Mucosa of rectum (tissue), 2 donors: ENCODE measurements around the gene ACSS1.
A peak's percentile ranks its signal among the peaks of the same experiment; 100 is the strongest.

Experiments used
- H3K27ac ChIP-seq, 2 donors: one replicate each; pipeline ENCODE4 v1.7.0; 2013; ENCODE audit warnings: inconsistent platforms in 2 of 2, low read depth in 2 of 2, low read length in 2 of 2
- H3K27me3 ChIP-seq, 2 donors: one replicate each; pipeline ENCODE4 v1.7.0; 2013; ENCODE audit warnings: low read length in 2 of 2; ENCODE audit not compliant: control insufficient read depth in 2 of 2, insufficient read depth in 2 of 2
- H3K36me3 ChIP-seq, 2 donors: one replicate each; pipeline ENCODE4 v1.7.0; 2013; ENCODE audit warnings: low read length in 2 of 2; ENCODE audit not compliant: control insufficient read depth in 2 of 2, insufficient read depth in 2 of 2
- H3K4me1 ChIP-seq, 2 donors: one replicate each; pipeline ENCODE4 v1.7.0; 2013; ENCODE audit warnings: low read length in 2 of 2, mild to moderate bottlenecking in 1 of 2; ENCODE audit not compliant: control insufficient read depth in 2 of 2, insufficient read depth in 2 of 2
- H3K4me3 ChIP-seq, 2 donors: one replicate each; pipeline ENCODE4 v1.7.0; 2013; ENCODE audit warnings: low read length in 2 of 2
- H3K9ac ChIP-seq, 2 donors: one replicate each; pipeline ENCODE4 v1.7.0; 2013; ENCODE audit warnings: low read length in 2 of 2, low read depth in 1 of 2, mild to moderate bottlenecking in 1 of 2
- H3K9me3 ChIP-seq, 2 donors: one replicate each; pipeline ENCODE4 v1.7.0; 2013; ENCODE audit warnings: low read length in 2 of 2; ENCODE audit not compliant: control insufficient read depth in 2 of 2
- donor health status: healthy.
- donor health status: Normal muscosa, but diverticular disease.

Gene ACSS1

DNA sequence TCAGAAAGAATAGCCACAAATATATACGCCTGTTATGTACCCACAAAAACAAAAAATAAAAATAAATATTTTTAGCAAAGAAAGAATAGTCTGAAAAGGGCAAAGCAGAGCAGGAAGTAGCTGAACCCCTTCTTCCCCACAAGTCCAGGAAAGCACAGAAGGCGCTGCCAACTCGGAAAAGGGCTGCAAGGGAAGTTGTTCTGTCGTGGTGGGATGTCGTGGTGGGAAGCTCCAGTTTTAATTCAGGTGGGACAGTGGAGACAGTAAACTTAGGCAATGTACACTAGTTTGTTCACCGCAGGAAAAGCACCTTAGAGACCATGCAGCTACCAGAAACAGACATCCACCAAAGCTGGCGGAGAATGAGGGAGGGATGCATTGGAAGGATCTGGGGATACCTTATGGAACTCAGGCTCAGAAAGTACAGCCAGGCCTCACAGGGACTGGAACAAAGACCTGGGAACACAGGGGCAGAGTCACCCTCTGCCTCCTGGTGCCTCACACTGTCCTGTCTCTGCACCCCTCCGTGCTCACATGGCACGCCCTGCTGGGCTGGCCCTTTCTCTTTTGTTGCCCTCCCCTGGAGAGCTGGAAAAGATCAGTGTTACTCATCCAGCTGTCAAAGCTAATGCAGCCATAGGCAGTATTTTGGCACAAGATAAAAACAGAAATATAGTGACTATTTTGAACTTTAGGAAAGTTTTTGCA is 62.0 kb downstream of the ACSS1 start:
- peaks cover 17 to 23% of the 10 kb centered on the region in 2 donors for H3K4me1 ChIP-seq
- no peak overlapping the region for H3K9ac ChIP-seq
- no peaks in the 10 kb centered on the region for H3K36me3 ChIP-seq
- H3K27me3 ChIP-seq = no peaks in the 10 kb centered on the region
- H3K9me3 ChIP-seq = no peaks in the 10 kb centered on the region
- H3K27ac ChIP-seq = no peak overlapping the region
- H3K4me3 ChIP-seq = no peak overlapping the region

GRCh38 chr20:24994470-24995368 is 63.2 kb downstream of the ACSS1 start:
- no peak overlapping the region for H3K27ac ChIP-seq
- H3K4me3 ChIP-seq = peak overlapping the region in 1 of 2 donors; percentile 27
- H3K4me1 ChIP-seq = peaks cover 17 to 24% of the 10 kb centered on the region in 2 donors
- H3K36me3 ChIP-seq = no peaks in the 10 kb centered on the region
- no peaks in the 10 kb centered on the region for H3K9me3 ChIP-seq
- H3K27me3 ChIP-seq = no peaks in the 10 kb centered on the region
- no peak overlapping the region for H3K9ac ChIP-seq

GRCh38 chr20:24994186-24994465 is 63.8 kb downstream of the ACSS1 start:
- Histone ChIP-seq H3K9ac (no peak overlapping the region), H3K9me3 (no peaks in the 10 kb centered on the region), H3K4me1 (peaks cover 17 to 24% of the 10 kb centered on the region in 2 donors), H3K36me3 (no peaks in the 10 kb centered on the region), H3K27ac (no peak overlapping the region), H3K27me3 (no peaks in the 10 kb centered on the region), H3K4me3 (no peak overlapping the region)

GRCh38 chr20:24993337-24994185 is 64.4 kb downstream of the ACSS1 start:
- no peaks in the 10 kb centered on the region for H3K27me3 ChIP-seq
- H3K9me3 ChIP-seq = no peaks in the 10 kb centered on the region
- peaks cover 17 to 24% of the 10 kb centered on the region in 2 donors for H3K4me1 ChIP-seq
- peak overlapping the region; percentile 93 to 95 for H3K27ac ChIP-seq
- peak overlapping the region; percentile 95 for H3K4me3 ChIP-seq
- no peaks in the 10 kb centered on the region for H3K36me3 ChIP-seq
- peak overlapping the region; percentile 93 for H3K9ac ChIP-seq

GRCh38 chr20:24992487-24993205 is 65.3 kb downstream of the ACSS1 start, which contains the start of gene APMAP:
Gene APMAP (minus strand): TSS chr20:24992751. CDS start chr20:24992688, 63 bp downstream.
- peaks cover 17 to 24% of the 10 kb centered on the region in 2 donors for H3K4me1 ChIP-seq
- no peaks in the 10 kb centered on the region for H3K36me3 ChIP-seq
- no peaks in the 10 kb centered on the region for H3K9me3 ChIP-seq
- peak within 1 kb of the TSS; percentile 93 for H3K9ac ChIP-seq
- peak within 1 kb of the TSS; percentile 93 to 95 for H3K27ac ChIP-seq
- H3K27me3 ChIP-seq = no peaks in the 10 kb centered on the region
- peak within 1 kb of the TSS; percentile 95 for H3K4me3 ChIP-seq

DNA sequence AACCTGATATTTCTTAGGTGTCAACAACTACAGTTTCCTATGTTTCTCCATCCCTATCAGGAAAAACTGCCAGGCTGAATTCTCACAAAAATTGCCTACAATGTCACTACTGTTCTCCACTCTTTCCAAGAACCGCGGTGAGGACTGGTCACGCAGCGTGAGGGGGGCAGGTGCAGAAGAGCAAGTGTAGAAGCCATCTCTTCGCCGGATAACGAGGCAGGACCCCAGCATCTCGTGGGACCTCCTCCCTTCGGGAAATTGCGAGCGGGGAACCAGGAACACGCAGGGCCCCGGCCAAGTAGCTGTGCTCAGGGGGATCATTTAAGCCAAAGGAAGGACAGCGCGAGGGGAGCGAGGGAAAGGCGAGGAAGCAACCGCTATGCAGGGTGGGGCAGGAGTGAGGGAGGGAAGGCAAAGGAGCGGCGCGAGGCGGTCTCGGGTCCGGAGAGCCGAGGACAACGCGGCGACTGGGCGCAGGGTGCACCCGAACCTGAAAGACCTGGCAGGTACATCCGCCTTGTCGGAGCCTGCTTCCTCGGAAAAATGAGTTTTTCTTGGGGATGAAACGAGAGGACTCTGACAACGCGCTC is 65.9 kb downstream of the ACSS1 start:
- no peaks in the 10 kb centered on the region for H3K9me3 ChIP-seq
- peaks cover 17 to 24% of the 10 kb centered on the region in 2 donors for H3K4me1 ChIP-seq

DNA sequence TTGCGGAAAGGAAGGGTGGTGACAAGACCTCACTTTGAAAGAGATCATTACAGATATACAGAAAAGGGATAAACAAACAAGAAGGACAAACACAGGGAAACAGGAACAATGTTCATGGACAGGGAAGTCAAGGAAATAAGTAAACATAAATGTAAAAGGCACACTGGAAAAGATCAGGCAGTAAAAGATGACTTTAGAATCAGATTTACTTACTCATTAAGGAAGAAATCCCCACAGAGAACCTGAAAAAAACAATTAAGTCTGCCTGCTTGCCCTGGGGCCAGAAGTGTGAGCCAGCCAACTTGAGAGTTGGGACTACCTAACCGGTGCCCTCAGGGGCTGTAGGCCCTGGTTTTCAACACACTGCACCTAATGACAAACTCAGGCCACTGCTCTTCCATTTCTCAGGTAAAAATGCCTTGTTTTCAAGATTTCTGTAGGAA is 67.1 kb downstream of the ACSS1 start:
- Histone ChIP-seq H3K36me3 (no peaks in the 10 kb centered on the region), H3K4me3 (peak overlapping the region in 1 of 2 donors; percentile 95), H3K9ac (no peak overlapping the region), H3K27me3 (no peaks in the 10 kb centered on the region), H3K4me1 (peaks cover 25 to 26% of the 10 kb centered on the region in 2 donors), H3K27ac (no peak overlapping the region), H3K9me3 (no peaks in the 10 kb centered on the region)

More for the DNA sequence above, 65.9 kb downstream of the ACSS1 start:
- no peaks in the 10 kb centered on the region for H3K36me3 ChIP-seq
- peak overlapping the region; percentile 95 for H3K4me3 ChIP-seq
- H3K27ac ChIP-seq = peak overlapping the region; percentile 93 to 95
- H3K27me3 ChIP-seq = no peaks in the 10 kb centered on the region
- H3K9ac ChIP-seq = peak overlapping the region; percentile 80 to 93

DNA sequence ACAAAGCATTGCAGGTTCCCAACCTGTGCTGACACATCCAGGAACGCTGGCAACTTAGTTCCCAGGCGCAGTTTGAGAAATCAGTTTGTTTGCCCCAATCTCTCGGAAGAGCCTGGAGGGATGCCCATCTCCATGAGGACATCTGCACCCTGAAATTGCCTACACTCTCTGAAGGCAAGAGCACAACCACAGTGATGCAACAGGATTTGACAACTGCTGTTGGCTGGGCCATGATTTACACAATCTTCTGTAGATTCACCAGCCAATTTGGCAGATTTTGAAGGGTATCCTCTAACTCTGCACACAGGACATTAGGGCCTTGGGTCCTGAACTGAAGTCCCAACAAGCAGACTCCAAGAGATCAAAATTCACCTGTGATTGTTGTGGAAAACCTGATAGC is 68.8 kb downstream of the ACSS1 start:
- Histone ChIP-seq H3K27ac (no peak overlapping the region), H3K4me3 (no peak overlapping the region), H3K36me3 (no peaks in the 10 kb centered on the region), H3K27me3 (no peaks in the 10 kb centered on the region), H3K9ac (no peak overlapping the region), H3K4me1 (peaks cover 30 to 32% of the 10 kb centered on the region in 2 donors), H3K9me3 (no peaks in the 10 kb centered on the region)
